ENCODE data around the gene KCTD17.
"Not testable (repeated sequence)": the region's sequence is repeated elsewhere in the genome, so short reads cannot be mapped to it uniquely, and the experiment has no call there.

The KCTD17 gene

GRCh38 chr22:37062702-37063381 is 11.3 kb downstream of the KCTD17 start:
- no peak for DNase-seq

- DNase-seq: no peak
Measured at GRCh38 chr22:37063431-37064420, 12.2 kb downstream of the KCTD17 start.

GRCh38 chr22:37064553-37064952 is 13.0 kb downstream of the KCTD17 start:
- no peak for DNase-seq

- no peak for DNase-seq
Measured at GRCh38 chr22:37065180-37065579, 13.6 kb downstream of the KCTD17 start.

GRCh38 chr22:37065961-37066360 is 14.4 kb downstream of the KCTD17 start:
- no peak for DNase-seq

- DNase-seq: no peak
Measured at GRCh38 chr22:37067428-37067827, 15.9 kb downstream of the KCTD17 start.

GRCh38 chr22:37068859-37069258 is 17.3 kb downstream of the KCTD17 start:
- DNase-seq: no peak

GRCh38 chr22:37069319-37069718 is 17.8 kb downstream of the KCTD17 start:
- DNase-seq: no peak

- no peak for DNase-seq
Measured at GRCh38 chr22:37069719-37070118, 18.2 kb downstream of the KCTD17 start.

GRCh38 chr22:37070334-37070733 is 18.8 kb downstream of the KCTD17 start:
- DNase-seq: no peak

- DNase-seq: no peak
Measured at GRCh38 chr22:37070744-37071143, 19.2 kb downstream of the KCTD17 start.

- DNase-seq: not testable (repeated sequence)
Measured at GRCh38 chr22:37071850-37072592, 20.5 kb downstream of the KCTD17 start.

- DNase-seq: no peak
Measured at GRCh38 chr22:37072673-37073072, 21.1 kb downstream of the KCTD17 start.

- DNase-seq: no peak
Measured at GRCh38 chr22:37074537-37074936, 23.0 kb downstream of the KCTD17 start.

GRCh38 chr22:37075046-37075445 is 23.5 kb downstream of the KCTD17 start:
- no peak for DNase-seq

GRCh38 chr22:37075822-37076433 is 24.4 kb downstream of the KCTD17 start:
- DNase-seq: no peak

- peak; percentile 88 for DNase-seq
Measured at GRCh38 chr22:37077802-37078448, 26.4 kb downstream of the KCTD17 start.

GRCh38 chr22:37079158-37079557 is 27.6 kb downstream of the KCTD17 start:
- DNase-seq: no peak

- peak; percentile 70 for DNase-seq
Measured at GRCh38 chr22:37079668-37080171, 28.2 kb downstream of the KCTD17 start.

GRCh38 chr22:37080438-37080837 is 28.9 kb downstream of the KCTD17 start:
- DNase-seq: no peak

- DNase-seq: no peak
Measured at GRCh38 chr22:37080838-37081237, 29.3 kb downstream of the KCTD17 start.

GRCh38 chr22:37082251-37082873 is 30.8 kb downstream of the KCTD17 start:
- peak; percentile 45 for DNase-seq

Measured in stimulated activated CD4-positive, alpha-beta T cell treated with anti-CD3 and anti-CD28 coated beads, Interleukin-4, amount 100 ng/mL, for 24 hours (primary cell).